Gastroesophageal sphincter (tissue), 3 donors: Measurements from ENCODE around the gene CCND1.

Source experiments
- EP300 ChIP-seq: sonication (generic); formaldehyde crosslinking; IDR thresholded peaks from one replicate; pipeline ENCODE4 v1.6.1; 2017; ENCODE audit warnings: antibody characterized with exemption, mild to moderate bottlenecking
- POLR2A ChIP-seq, 2 donors: fragments of 450-650 bp; IDR thresholded peaks; one replicate each; pipeline ENCODE4 v1.6.1; 2017; ENCODE audit warnings: antibody characterized with exemption in 2 of 2, mild to moderate bottlenecking in 2 of 2, moderate library complexity in 1 of 2
- POLR2AphosphoS5 ChIP-seq: sonication (generic); formaldehyde crosslinking; IDR thresholded peaks from one replicate; pipeline ENCODE4 v1.6.1; 2017; ENCODE audit warnings: antibody characterized with exemption
- TF ChIP-seq, protein P1 (sequence below), 4 experiments: fragments of 200-600 bp in 2 of 4; fragments of 450-650 bp in 2 of 4; sonication (generic) in 1 of 4; IDR thresholded peaks; one replicate each; pipeline ENCODE4 v1.5.1; 2017 to 2019; ENCODE audit warnings: antibody characterized with exemption in 4 of 4, mild to moderate bottlenecking in 2 of 4, moderate library complexity in 2 of 4

DNA sequence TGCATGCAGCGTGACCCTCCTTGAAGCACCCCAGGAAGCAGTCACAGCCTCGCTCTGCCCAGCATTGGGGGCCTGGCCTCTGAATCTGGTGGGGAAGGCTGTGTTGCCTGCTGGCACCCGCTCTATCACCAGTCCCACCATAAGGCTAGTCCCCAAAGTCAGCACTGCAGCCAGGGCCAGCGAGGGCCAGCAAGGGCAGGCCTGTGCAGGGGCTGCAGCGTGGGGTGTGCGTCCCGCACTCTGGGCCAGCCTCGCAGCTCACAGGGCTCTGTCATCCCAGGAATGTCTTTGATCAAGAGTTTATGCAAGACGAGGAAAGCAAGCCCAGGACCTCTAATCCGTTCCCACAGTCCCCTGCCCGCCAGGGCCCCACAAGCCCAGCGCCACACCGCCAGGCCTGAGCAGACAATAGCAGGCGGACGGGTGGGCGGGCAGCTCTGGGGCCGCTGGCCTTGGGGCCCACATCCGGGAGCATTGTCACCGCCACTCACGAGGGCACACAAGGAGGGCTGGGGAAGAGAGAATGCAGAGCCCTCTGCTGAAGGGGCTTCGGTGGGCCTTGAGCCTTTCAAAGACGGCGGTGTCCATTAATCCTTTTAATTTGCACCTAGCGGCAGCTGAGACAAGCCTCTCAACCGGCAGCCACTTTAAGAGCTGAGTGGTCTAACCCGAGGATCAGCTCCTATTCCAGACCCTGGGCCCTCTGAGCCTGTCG lies 17.1 kb downstream of the CCND1 start:
- TF ChIP-seq, protein P1, sequence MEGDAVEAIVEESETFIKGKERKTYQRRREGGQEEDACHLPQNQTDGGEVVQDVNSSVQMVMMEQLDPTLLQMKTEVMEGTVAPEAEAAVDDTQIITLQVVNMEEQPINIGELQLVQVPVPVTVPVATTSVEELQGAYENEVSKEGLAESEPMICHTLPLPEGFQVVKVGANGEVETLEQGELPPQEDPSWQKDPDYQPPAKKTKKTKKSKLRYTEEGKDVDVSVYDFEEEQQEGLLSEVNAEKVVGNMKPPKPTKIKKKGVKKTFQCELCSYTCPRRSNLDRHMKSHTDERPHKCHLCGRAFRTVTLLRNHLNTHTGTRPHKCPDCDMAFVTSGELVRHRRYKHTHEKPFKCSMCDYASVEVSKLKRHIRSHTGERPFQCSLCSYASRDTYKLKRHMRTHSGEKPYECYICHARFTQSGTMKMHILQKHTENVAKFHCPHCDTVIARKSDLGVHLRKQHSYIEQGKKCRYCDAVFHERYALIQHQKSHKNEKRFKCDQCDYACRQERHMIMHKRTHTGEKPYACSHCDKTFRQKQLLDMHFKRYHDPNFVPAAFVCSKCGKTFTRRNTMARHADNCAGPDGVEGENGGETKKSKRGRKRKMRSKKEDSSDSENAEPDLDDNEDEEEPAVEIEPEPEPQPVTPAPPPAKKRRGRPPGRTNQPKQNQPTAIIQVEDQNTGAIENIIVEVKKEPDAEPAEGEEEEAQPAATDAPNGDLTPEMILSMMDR (IDR thresholded peaks at IDR 0.05), result no peak
- no peak for TF ChIP-seq POLR2A (IDR thresholded peaks at IDR 0.05)
- no peak for TF ChIP-seq EP300
- no peak for TF ChIP-seq POLR2AphosphoS5
